Stimulated activated naive CD8-positive, alpha-beta T cell treated with anti-CD3 and anti-CD28 coated beads, Interleukin-15, Interleukin-2, amounts not matched to agents 100 ng/mL and 50 ng/mL, for 24 hours (primary cell): ENCODE measurements around the gene TMEM117.

Source experiments
- H3K27ac Mint-ChIP-seq: one replicate; pipeline ENCODE4 v1.8.0; 2021; ENCODE audit warnings: mild to moderate bottlenecking, mixed read lengths
- H3K27me3 Mint-ChIP-seq: one replicate; pipeline ENCODE4 v1.8.0; 2021; ENCODE audit warnings: mixed read lengths
- H3K36me3 Mint-ChIP-seq: one replicate; pipeline ENCODE4 v1.8.0; 2021; ENCODE audit warnings: low read depth, mixed read lengths
- H3K4me1 Mint-ChIP-seq: one replicate; pipeline ENCODE4 v1.8.0; 2021; ENCODE audit warnings: low read depth, mixed read lengths
- H3K4me3 Mint-ChIP-seq: one replicate; pipeline ENCODE4 v1.8.0; 2021; ENCODE audit warnings: mild to moderate bottlenecking, mixed read lengths
- H3K9me3 Mint-ChIP-seq: one replicate; pipeline ENCODE4 v1.8.0; 2021; ENCODE audit warnings: mixed read lengths

The TMEM117 gene

DNA sequence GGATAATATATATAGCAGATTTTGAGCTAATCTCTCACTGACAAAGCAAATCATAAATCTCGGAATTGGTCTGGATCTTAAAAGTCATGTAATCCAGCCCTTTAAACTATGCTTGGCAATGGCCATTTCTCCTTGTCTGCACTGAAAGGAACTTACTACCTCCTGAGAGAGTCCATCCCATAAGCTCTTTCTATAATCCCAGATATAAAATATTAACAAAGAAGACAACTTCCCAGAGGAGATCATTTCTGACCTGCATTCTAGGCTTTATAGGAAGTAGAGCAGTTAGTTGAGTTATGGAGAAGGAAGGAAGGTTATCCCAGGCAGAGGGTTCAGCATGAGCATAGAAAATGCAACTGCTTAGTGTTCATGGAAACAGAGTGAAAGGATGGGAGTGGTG lies 99.7 kb downstream of the TMEM117 start:
- no peak overlapping the region for H3K4me3 Mint-ChIP-seq
- H3K27me3 Mint-ChIP-seq = no peaks in the 10 kb centered on the region
- H3K27ac Mint-ChIP-seq = no peak overlapping the region
- H3K4me1 Mint-ChIP-seq = no peaks in the 10 kb centered on the region
- peaks cover 19% of the 10 kb centered on the region for H3K9me3 Mint-ChIP-seq
- peaks cover 15% of the 10 kb centered on the region for H3K36me3 Mint-ChIP-seq

DNA sequence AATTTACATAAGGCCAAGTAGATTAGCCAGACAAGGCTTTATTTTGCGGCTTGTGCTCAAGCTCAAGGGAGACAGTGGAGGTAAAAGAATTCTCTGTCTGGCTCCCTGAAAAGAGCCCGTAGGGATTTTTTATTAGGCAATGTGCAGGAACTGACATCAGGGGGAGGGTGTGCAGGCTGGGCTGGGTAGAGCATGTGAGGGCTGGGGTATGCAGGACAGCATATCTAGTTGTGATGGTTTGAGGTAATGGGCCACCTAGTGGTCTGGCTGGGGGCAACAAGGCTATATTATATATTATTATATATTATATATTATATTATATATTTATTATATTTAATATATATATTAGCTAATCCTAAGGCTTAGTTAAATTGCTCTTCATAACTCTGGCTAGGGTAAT lies 102.1 kb downstream of the TMEM117 start:
- Mint-ChIP-seq H3K4me3 (no peak overlapping the region), H3K27me3 (no peaks in the 10 kb centered on the region), H3K9me3 (no peaks in the 10 kb centered on the region), H3K36me3 (no peaks in the 10 kb centered on the region), H3K27ac (no peak overlapping the region), H3K4me1 (no peaks in the 10 kb centered on the region)

DNA sequence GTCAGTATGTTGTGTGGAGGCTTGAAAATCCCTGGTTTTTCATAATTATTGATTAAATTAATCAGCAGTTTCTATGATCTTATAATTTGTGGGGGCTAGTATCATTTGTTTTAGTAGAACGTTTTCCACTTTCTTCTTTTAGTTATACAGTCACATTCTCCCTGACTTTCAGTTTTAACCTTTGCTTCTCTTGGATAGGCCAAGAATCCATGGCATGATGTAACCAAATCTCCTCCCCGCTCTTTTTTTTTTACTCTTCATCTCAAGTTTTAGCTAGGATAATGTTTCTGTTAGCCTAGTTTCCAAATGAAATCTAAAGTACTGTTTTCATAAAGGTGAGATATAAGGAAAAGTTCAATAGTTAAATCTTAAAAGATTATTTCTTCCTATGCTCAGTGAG lies 106.5 kb downstream of the TMEM117 start:
- Mint-ChIP-seq H3K4me3 (no peak overlapping the region), H3K9me3 (no peaks in the 10 kb centered on the region), H3K36me3 (peaks cover 14% of the 10 kb centered on the region), H3K27me3 (no peaks in the 10 kb centered on the region), H3K4me1 (no peaks in the 10 kb centered on the region), H3K27ac (no peak overlapping the region)

DNA sequence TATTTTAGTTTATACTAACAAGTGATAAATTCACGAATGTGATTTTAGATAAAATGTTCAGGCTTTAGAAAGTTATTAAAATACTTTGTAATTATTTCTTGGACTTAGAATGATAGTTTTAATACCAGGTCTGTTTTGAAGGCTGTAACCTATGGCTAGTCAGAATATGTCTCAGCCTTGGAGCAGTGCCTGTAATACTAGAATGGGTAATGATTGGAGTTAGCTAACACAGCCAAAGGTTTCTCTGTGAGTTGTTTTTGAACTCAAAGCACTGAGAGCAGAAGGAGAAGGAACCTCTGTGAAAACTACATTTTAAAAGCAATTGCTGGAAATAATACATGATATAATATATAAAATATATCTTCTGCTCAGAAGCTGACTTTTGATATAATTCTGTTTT lies 110.1 kb downstream of the TMEM117 start:
- no peaks in the 10 kb centered on the region for H3K4me1 Mint-ChIP-seq
- H3K27ac Mint-ChIP-seq = no peak overlapping the region
- H3K4me3 Mint-ChIP-seq = no peak overlapping the region
- no peaks in the 10 kb centered on the region for H3K9me3 Mint-ChIP-seq
- H3K27me3 Mint-ChIP-seq = no peaks in the 10 kb centered on the region
- H3K36me3 Mint-ChIP-seq = peaks cover 28% of the 10 kb centered on the region

- H3K27ac Mint-ChIP-seq = no peak overlapping the region
- no peaks in the 10 kb centered on the region for H3K9me3 Mint-ChIP-seq
- no peak overlapping the region for H3K4me3 Mint-ChIP-seq
- peaks cover 14% of the 10 kb centered on the region for H3K36me3 Mint-ChIP-seq
- H3K27me3 Mint-ChIP-seq = no peaks in the 10 kb centered on the region
- no peaks in the 10 kb centered on the region for H3K4me1 Mint-ChIP-seq
Measured at GRCh38 chr12:43951286-43951685, 115.4 kb downstream of the TMEM117 start.

DNA sequence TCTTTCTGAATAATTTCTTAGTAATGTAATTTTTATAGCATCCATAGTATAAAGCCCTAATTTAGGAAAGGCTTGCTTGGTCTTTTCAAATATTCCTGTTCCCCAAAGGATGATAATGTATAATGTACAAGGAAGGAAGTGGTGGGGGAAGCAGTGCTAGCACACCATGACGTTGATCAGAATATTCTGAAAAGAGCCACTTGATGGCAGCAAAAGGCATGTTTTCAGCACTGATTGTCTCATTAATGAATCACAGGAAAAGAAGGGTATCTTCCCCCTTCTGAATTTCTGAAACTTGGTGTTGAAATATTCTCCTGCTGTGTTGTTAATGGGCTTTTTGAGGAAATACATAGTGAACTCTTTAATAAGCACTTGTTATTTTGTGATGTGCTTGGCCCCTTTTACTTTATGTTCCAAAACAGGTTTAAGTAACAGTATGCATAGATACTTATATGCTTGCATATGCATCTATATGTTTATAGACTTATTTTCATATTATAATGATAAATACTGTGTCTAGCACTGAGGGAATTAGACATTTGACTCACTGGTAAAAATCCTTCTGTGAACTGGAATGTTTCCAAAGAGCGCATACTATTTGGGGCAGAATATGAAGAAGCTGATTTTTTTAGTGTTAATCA lies 122.0 kb downstream of the TMEM117 start:
- Mint-ChIP-seq H3K4me1 (no peaks in the 10 kb centered on the region), H3K27ac (no peak overlapping the region), H3K36me3 (no peaks in the 10 kb centered on the region), H3K9me3 (no peaks in the 10 kb centered on the region), H3K27me3 (no peaks in the 10 kb centered on the region), H3K4me3 (no peak overlapping the region)

- H3K4me3 Mint-ChIP-seq = no peak overlapping the region
- no peaks in the 10 kb centered on the region for H3K27me3 Mint-ChIP-seq
- no peak overlapping the region for H3K27ac Mint-ChIP-seq
- H3K36me3 Mint-ChIP-seq = no peaks in the 10 kb centered on the region
- H3K4me1 Mint-ChIP-seq = no peaks in the 10 kb centered on the region
- no peaks in the 10 kb centered on the region for H3K9me3 Mint-ChIP-seq
Measured at GRCh38 chr12:43964033-43964432, 128.2 kb downstream of the TMEM117 start.

DNA sequence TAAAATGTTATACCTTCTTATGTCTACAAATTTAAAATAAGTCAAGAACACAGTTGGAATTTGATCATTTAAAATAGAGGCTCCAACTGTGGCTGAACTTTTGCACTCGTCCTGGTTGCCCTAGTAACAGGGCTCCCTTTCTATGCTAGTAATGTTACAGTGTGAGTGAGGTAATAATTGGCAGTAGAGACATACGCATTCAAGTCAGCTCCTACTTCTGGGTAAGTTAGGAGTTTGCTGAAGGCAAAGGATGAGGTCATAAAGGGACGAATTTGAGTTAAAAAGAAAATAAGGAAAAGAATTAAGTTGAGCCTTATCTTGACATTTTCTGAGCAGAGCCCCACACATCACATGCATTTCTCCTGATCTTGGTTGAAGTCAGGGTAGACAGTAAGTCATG lies 129.1 kb downstream of the TMEM117 start:
- Mint-ChIP-seq H3K27me3 (no peaks in the 10 kb centered on the region), H3K36me3 (no peaks in the 10 kb centered on the region), H3K27ac (no peak overlapping the region), H3K9me3 (no peaks in the 10 kb centered on the region), H3K4me1 (no peaks in the 10 kb centered on the region), H3K4me3 (no peak overlapping the region)

GRCh38 chr12:43965899-43966298 lies 130.0 kb downstream of the TMEM117 start:
- no peak overlapping the region for H3K27ac Mint-ChIP-seq
- H3K36me3 Mint-ChIP-seq = no peaks in the 10 kb centered on the region
- no peaks in the 10 kb centered on the region for H3K27me3 Mint-ChIP-seq
- peaks cover 5% of the 10 kb centered on the region for H3K9me3 Mint-ChIP-seq
- no peaks in the 10 kb centered on the region for H3K4me1 Mint-ChIP-seq
- no peak overlapping the region for H3K4me3 Mint-ChIP-seq

GRCh38 chr12:43968736-43969135 lies 132.9 kb downstream of the TMEM117 start:
- no peaks in the 10 kb centered on the region for H3K4me1 Mint-ChIP-seq
- peaks cover 13% of the 10 kb centered on the region for H3K36me3 Mint-ChIP-seq
- no peak overlapping the region for H3K27ac Mint-ChIP-seq
- no peak overlapping the region for H3K4me3 Mint-ChIP-seq
- H3K27me3 Mint-ChIP-seq = no peaks in the 10 kb centered on the region
- peaks cover 10% of the 10 kb centered on the region for H3K9me3 Mint-ChIP-seq

DNA sequence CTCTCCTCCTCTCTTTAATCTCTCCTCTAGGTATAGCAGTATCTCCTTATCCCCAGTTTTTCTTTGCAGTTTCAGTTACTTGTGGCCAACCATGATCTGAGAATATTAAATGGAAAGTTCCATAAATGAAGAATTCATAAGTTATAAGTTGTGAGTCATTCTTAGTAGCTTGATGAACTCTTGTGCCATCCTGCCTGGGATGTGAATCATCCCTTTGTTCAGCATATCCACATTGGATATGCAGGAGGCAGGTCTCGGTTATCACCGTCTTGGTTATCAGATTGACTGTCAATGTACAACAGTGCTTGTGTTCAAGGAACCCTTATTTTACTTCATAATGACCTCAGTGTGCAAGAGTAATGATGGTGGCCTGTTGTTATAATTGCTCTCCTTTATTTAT lies 134.0 kb downstream of the TMEM117 start:
- no peaks in the 10 kb centered on the region for H3K4me1 Mint-ChIP-seq
- H3K9me3 Mint-ChIP-seq = peaks cover 10% of the 10 kb centered on the region
- H3K27ac Mint-ChIP-seq = no peak overlapping the region
- no peak overlapping the region for H3K4me3 Mint-ChIP-seq
- peaks cover 13% of the 10 kb centered on the region for H3K36me3 Mint-ChIP-seq
- H3K27me3 Mint-ChIP-seq = no peaks in the 10 kb centered on the region

DNA sequence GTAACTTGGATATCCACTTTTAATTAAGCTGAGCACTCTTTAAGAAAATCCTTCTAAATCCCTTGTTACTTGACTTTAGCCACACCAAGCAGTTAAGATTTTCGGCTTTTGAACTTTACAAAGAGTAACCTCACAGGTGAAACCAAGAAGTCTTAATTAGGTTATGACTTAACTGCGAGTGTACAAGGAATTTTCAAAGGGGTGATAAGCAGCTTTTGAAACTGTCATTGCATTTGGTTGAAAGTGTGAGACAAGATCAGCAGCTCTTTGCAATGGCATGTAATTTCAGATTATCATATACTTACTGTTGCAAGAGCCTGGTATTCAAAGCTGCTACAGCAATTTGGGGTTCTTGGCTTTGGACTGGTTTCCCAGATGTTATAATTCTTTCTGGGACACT lies 137.5 kb downstream of the TMEM117 start:
- Mint-ChIP-seq H3K27ac (no peak overlapping the region), H3K27me3 (no peaks in the 10 kb centered on the region), H3K4me3 (no peak overlapping the region), H3K36me3 (peaks cover 25% of the 10 kb centered on the region), H3K9me3 (peaks cover 17% of the 10 kb centered on the region), H3K4me1 (no peaks in the 10 kb centered on the region)

DNA sequence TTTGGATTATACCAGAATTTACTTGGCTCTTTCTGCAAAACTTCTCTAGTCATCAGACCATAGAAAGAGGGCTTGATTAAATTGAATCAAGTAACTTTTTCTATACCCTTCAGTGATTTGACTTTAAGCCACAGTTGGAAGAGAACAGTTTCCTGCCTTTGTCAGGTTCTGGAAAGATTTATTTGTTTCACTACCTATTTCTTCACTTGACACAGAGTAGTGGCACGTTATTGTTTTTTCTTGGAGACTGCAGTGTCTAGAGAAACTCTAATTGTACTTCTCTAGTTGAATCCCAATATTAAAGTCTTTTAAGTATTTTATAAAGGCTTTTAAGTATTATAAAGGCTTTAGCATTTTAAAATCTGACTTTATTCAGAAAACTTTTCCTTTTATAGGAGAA lies 138.1 kb downstream of the TMEM117 start:
- Mint-ChIP-seq H3K4me1 (no peaks in the 10 kb centered on the region), H3K36me3 (peaks cover 25% of the 10 kb centered on the region), H3K9me3 (peaks cover 17% of the 10 kb centered on the region), H3K27me3 (no peaks in the 10 kb centered on the region), H3K4me3 (no peak overlapping the region), H3K27ac (no peak overlapping the region)

DNA sequence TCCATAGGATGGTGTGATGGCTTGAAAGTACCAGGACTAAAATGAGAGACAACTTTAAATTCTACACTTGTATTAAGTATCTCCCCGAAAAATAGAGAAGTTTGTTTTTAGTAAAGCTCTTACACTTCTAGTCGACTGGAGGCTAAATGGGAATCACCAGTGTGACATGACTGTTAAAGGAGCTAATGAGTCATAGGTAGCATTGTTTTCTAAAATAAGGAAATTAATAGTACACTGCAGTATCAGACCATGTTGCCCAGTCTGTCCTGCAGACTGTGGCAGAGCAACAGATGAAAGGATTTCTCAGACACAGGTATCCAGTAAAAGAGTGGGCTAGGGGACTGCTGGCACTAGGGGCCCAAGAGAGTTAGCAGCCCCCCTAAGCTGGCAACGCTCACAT lies 140.1 kb downstream of the TMEM117 start:
- H3K9me3 Mint-ChIP-seq = peaks cover 14% of the 10 kb centered on the region
- no peak overlapping the region for H3K27ac Mint-ChIP-seq
- H3K36me3 Mint-ChIP-seq = peaks cover 25% of the 10 kb centered on the region
- H3K27me3 Mint-ChIP-seq = no peaks in the 10 kb centered on the region
- H3K4me1 Mint-ChIP-seq = no peaks in the 10 kb centered on the region
- H3K4me3 Mint-ChIP-seq = no peak overlapping the region

DNA sequence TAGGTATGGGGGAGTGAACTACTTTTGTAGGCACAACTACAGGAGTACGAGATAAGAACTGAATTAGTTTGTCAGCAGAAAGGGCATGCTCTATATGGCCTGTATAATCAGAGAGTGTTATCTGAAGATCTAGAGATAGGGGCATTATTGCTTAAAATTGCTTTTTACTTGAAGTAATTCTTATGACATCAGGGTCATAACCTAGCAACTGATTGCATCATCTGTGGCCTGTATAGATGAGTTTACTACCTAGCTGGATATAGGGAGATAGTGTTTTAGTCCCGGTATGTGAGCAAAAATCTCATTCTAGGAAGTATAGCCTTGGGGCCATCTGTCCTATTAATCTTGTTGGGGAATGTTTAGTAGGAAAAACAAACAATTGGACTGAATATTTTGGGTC lies 142.7 kb downstream of the TMEM117 start:
- Mint-ChIP-seq H3K4me1 (no peaks in the 10 kb centered on the region), H3K27me3 (no peaks in the 10 kb centered on the region), H3K36me3 (peaks cover 12% of the 10 kb centered on the region), H3K4me3 (no peak overlapping the region), H3K9me3 (peaks cover 10% of the 10 kb centered on the region), H3K27ac (no peak overlapping the region)

DNA sequence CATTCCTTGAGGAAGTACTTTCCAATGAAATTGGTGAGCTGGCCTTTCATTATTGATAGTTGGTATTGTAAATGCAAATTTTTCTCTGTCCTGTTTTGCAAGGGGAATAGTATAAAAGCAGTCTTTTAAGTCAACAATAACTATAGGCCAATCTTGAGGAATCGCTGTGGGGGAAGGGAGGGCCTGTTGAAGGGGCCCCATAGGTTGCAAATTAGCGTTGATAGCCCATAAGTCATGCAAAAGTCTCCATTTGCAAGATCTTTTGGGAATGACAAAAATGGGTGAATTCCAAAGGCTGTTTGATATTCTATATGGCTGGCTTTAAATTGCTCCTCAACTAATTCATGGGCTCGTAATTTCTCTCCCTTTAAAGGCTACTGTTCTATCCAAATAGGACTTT lies 143.6 kb downstream of the TMEM117 start:
- Mint-ChIP-seq H3K4me1 (no peaks in the 10 kb centered on the region), H3K36me3 (peaks cover 12% of the 10 kb centered on the region), H3K9me3 (peaks cover 10% of the 10 kb centered on the region), H3K27ac (no peak overlapping the region), H3K27me3 (no peaks in the 10 kb centered on the region), H3K4me3 (no peak overlapping the region)
